Measurements from ENCODE around the gene SDF4.
A peak's percentile ranks its signal among the peaks of the same experiment; 100 is the strongest.

Gene SDF4

GRCh38 chr1:1231400-1232207 lies at the start of gene SDF4:
Gene SDF4, minus strand, starts transcription at chr1:1232001. Its CDS starts 3,229 bp downstream, at chr1:1228772.
- TF ChIP-seq EZH2 (IDR thresholded peaks at IDR 0.05; ENCODE audit: borderline replicate concordance, low read depth, low read length, severe bottlenecking), result no peak
- TF ChIP-seq CTCF (IDR thresholded peaks at IDR 0.05; ENCODE audit: borderline replicate concordance, extremely low read depth, low read length, poor library complexity, severe bottlenecking), result no peak
- Histone ChIP-seq H3K4me1 (ENCODE audit: insufficient read depth, low read length) (peaks cover 39% of the 10 kb centered on the region), H3K4me2 (ENCODE audit: insufficient read depth, low read length) (peak within 1 kb of the TSS; percentile 99), H3K9ac (ENCODE audit: low read depth, low read length) (peak within 1 kb of the TSS; percentile 98), H3K4me3 (ENCODE audit: low read depth in 1 of 2, low read length in 2 of 2) (peak within 1 kb of the TSS; percentile 94 to 99), H3K36me3 (ENCODE audit: insufficient read depth, low read length) (peaks cover 65% of the 10 kb centered on the region), H2AFZ (ENCODE audit: low read depth, low read length) (peak within 1 kb of the TSS; percentile 97), H3K9me3 (ENCODE audit: insufficient read depth, low read length, severe bottlenecking) (no peaks in the 10 kb centered on the region), H3K79me2 (ENCODE audit: insufficient read depth, low read length) (peaks cover 78% of the 10 kb centered on the region), H3K27ac (ENCODE audit: low read length) (peak within 1 kb of the TSS; percentile 88), H4K20me1 (ENCODE audit: insufficient read depth, low read length) (peaks cover 67% of the 10 kb centered on the region), H3K27me3 (ENCODE audit: insufficient read depth, low read length, poor library complexity) (no peaks in the 10 kb centered on the region)
- ATAC-seq (ENCODE audit: insufficient read depth, low read depth), result peak; percentile 93
- peak; percentile 97 for DNase-seq

DNA sequence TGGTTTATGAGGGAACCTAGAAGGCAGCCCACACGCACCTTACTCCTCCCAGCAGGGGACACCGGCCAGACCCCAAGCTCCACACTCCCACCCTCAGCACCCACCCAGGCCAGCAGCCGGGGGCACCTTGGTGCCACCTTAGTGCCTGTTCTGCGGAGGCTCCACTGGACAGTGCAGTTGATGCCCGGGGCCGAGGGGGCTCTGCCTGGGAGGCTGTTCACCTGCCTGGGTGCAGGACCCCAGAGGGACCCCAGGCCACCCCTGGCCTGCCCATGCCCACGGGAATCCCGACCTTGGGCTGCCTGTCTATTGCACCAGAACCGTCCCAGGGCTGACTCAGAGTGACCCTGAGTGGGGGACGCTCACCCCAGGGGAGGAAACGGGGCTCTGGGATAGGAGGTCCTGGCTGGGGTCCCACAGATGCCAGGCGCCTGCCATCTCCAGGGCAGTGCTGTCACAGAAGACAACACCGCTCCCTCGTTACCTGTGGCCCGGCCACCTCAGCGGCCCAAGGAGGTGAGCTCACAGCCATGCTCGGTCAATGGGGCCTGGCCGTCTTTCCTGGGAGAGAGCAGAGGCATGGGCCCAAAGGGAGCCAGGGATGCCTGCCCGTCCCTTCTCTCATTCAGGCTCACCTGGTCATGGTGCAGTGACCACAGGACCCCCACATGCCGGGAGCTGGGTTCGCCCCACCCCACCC lies 49.1 kb upstream of the SDF4 start:
- Histone ChIP-seq H2AFZ (ENCODE audit: low read depth, low read length) (no peak overlapping the region), H3K27ac (ENCODE audit: low read length) (no peak overlapping the region), H3K36me3 (ENCODE audit: insufficient read depth, low read length) (no peaks in the 10 kb centered on the region), H3K4me1 (ENCODE audit: insufficient read depth, low read length) (no peaks in the 10 kb centered on the region), H3K4me3 (ENCODE audit: low read depth in 1 of 2, low read length in 2 of 2) (no peak overlapping the region), H3K9ac (ENCODE audit: low read depth, low read length) (no peak overlapping the region), H3K79me2 (ENCODE audit: insufficient read depth, low read length) (no peaks in the 10 kb centered on the region), H4K20me1 (ENCODE audit: insufficient read depth, low read length) (no peaks in the 10 kb centered on the region), H3K27me3 (ENCODE audit: insufficient read depth, low read length, poor library complexity) (no peaks in the 10 kb centered on the region), H3K4me2 (ENCODE audit: insufficient read depth, low read length) (no peak overlapping the region), H3K9me3 (ENCODE audit: insufficient read depth, low read length, severe bottlenecking) (no peaks in the 10 kb centered on the region)
- ATAC-seq (ENCODE audit: insufficient read depth, low read depth), result no peak
- no peak for DNase-seq
- TF ChIP-seq EZH2 (IDR thresholded peaks at IDR 0.05; ENCODE audit: borderline replicate concordance, low read depth, low read length, severe bottlenecking), result no peak
- no peak for TF ChIP-seq CTCF (IDR thresholded peaks at IDR 0.05; ENCODE audit: borderline replicate concordance, extremely low read depth, low read length, poor library complexity, severe bottlenecking)

DNA sequence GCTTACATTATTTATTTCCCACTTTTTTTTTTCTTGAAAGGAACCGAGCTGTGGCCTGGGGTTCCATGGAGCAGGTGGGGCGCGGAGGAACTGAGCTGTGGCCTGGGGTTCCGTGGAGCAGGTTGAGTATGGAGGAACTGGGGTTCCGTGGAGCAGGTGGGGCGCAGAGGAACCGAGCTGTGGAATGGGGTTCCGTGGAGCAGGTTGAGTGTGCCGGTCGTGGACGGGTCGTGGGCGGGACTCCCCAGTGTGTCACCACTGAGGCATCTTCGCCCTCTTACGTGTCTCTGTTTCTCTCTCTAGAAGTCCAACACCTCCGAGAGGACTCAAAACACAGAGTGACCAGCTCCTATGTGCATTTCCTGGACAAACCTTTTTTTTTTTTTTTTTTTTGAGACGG lies 47.2 kb upstream of the SDF4 start:
- H3K27ac ChIP-seq (ENCODE audit: low read length), result no peak overlapping the region
- H3K79me2 ChIP-seq (ENCODE audit: insufficient read depth, low read length), result peaks cover 7% of the 10 kb centered on the region
- H2AFZ ChIP-seq (ENCODE audit: low read depth, low read length), result no peak overlapping the region
- peaks cover 14% of the 10 kb centered on the region for H3K4me1 ChIP-seq (ENCODE audit: insufficient read depth, low read length)
- H3K36me3 ChIP-seq (ENCODE audit: insufficient read depth, low read length), result no peaks in the 10 kb centered on the region
- no peak for DNase-seq
- H4K20me1 ChIP-seq (ENCODE audit: insufficient read depth, low read length), result no peaks in the 10 kb centered on the region
- H3K27me3 ChIP-seq (ENCODE audit: insufficient read depth, low read length, poor library complexity), result no peaks in the 10 kb centered on the region
- no peak overlapping the region for H3K9ac ChIP-seq (ENCODE audit: low read depth, low read length)
- H3K9me3 ChIP-seq (ENCODE audit: insufficient read depth, low read length, severe bottlenecking), result no peaks in the 10 kb centered on the region
- ATAC-seq (ENCODE audit: insufficient read depth, low read depth), result no peak
- no peak for TF ChIP-seq EZH2 (IDR thresholded peaks at IDR 0.05; ENCODE audit: borderline replicate concordance, low read depth, low read length, severe bottlenecking)
- TF ChIP-seq CTCF (IDR thresholded peaks at IDR 0.05; ENCODE audit: borderline replicate concordance, extremely low read depth, low read length, poor library complexity, severe bottlenecking), result no peak
- no peak overlapping the region for H3K4me2 ChIP-seq (ENCODE audit: insufficient read depth, low read length)
- H3K4me3 ChIP-seq (ENCODE audit: low read depth in 1 of 2, low read length in 2 of 2), result no peak overlapping the region

Measured in DND-41 (cell line).